DMS79 treated with DMSO at 0.1 percent for 48 hours (cell line): Measurements from ENCODE around the gene GRK5.

Source experiments
- DNase-seq: peaks from one replicate; lab custom pipeline; 2025; lab: John Stamatoyannopoulos, UW

Gene GRK5

GRCh38 chr10:119443970-119444660 lies 236.7 kb downstream of the GRK5 start:
- DNase-seq = no peak

- DNase-seq = no peak
Observed at GRCh38 chr10:119444866-119445265, 237.5 kb downstream of the GRK5 start.

- peak; percentile 12 for DNase-seq
Observed at GRCh38 chr10:119445311-119445934, 238.1 kb downstream of the GRK5 start.

GRCh38 chr10:119445935-119446317 lies 238.6 kb downstream of the GRK5 start:
- no peak for DNase-seq

- no peak for DNase-seq
Observed at GRCh38 chr10:119446441-119447277, 239.3 kb downstream of the GRK5 start.

- no peak for DNase-seq
Observed at GRCh38 chr10:119447421-119447820, 240.1 kb downstream of the GRK5 start.

GRCh38 chr10:119447823-119448546 lies 240.6 kb downstream of the GRK5 start:
- DNase-seq = no peak

- no peak for DNase-seq
Observed at GRCh38 chr10:119448628-119449584, 241.5 kb downstream of the GRK5 start.

GRCh38 chr10:119449760-119450461 lies 242.5 kb downstream of the GRK5 start:
- DNase-seq = peak; percentile 46

GRCh38 chr10:119450606-119451299 lies 243.4 kb downstream of the GRK5 start:
- no peak for DNase-seq

- no peak for DNase-seq
Observed at GRCh38 chr10:119451300-119451896, 244.0 kb downstream of the GRK5 start.

- no peak for DNase-seq
Observed at GRCh38 chr10:119452396-119452795, 245.0 kb downstream of the GRK5 start.

- DNase-seq = no peak
Observed at GRCh38 chr10:119453313-119453712, 245.9 kb downstream of the GRK5 start.

GRCh38 chr10:119454316-119454715 lies 246.9 kb downstream of the GRK5 start:
- DNase-seq = no peak

GRCh38 chr10:119454990-119455389 lies 247.6 kb downstream of the GRK5 start:
- no peak for DNase-seq

GRCh38 chr10:119455609-119456434 lies 248.5 kb downstream of the GRK5 start:
- no peak for DNase-seq

GRCh38 chr10:119456435-119456810 lies 249.1 kb downstream of the GRK5 start:
- no peak for DNase-seq

- DNase-seq = no peak
Observed at GRCh38 chr10:119457966-119458766, 250.8 kb downstream of the GRK5 start.
